Parathyroid adenoma (tissue), 2 donors: ENCODE measurements around the gene DYSF.

ENCODE experiments used
- H2AFZ ChIP-seq: fragments of 300-600 bp; sonication (generic); one replicate; pipeline ENCODE4 v1.7.0; 2017; ENCODE audit warnings: antibody characterized with exemption, mild to moderate bottlenecking
- H3K27ac ChIP-seq: fragments of 300-600 bp; sonication (generic); one replicate; pipeline ENCODE4 v1.7.0; 2017
- H3K27me3 ChIP-seq: fragments of 300-600 bp; sonication (generic); one replicate; pipeline ENCODE4 v1.7.0; 2017; ENCODE audit warnings: low read length; ENCODE audit not compliant: control insufficient read depth, insufficient read depth
- H3K36me3 ChIP-seq: fragments of 300-600 bp; sonication (generic); one replicate; pipeline ENCODE4 v1.7.0; 2017; ENCODE audit warnings: low read length; ENCODE audit not compliant: control insufficient read depth, insufficient read depth
- H3K4me1 ChIP-seq: fragments of 300-600 bp; sonication (generic); one replicate; pipeline ENCODE4 v1.7.0; 2017; ENCODE audit warnings: control low read depth
- H3K4me2 ChIP-seq: fragments of 300-600 bp; sonication (generic); one replicate; pipeline ENCODE4 v1.7.0; 2017; ENCODE audit warnings: low read length
- H3K4me3 ChIP-seq: fragments of 300-600 bp; sonication (generic); one replicate; pipeline ENCODE4 v1.7.0; 2017; ENCODE audit warnings: low read depth, low read length
- H3K79me2 ChIP-seq: fragments of 300-600 bp; sonication (generic); one replicate; pipeline ENCODE4 v1.7.0; 2017; ENCODE audit warnings: control low read depth
- H3K9ac ChIP-seq: fragments of 300-600 bp; sonication (generic); one replicate; pipeline ENCODE4 v1.7.0; 2017; ENCODE audit warnings: mild to moderate bottlenecking
- H3K9me3 ChIP-seq: fragments of 300-600 bp; sonication (generic); one replicate; pipeline ENCODE4 v1.7.0; 2017; ENCODE audit warnings: low read length; ENCODE audit not compliant: control insufficient read depth
- TF ChIP-seq, protein P1 (sequence below): fragments of 300-600 bp; sonication (generic); IDR thresholded peaks from one replicate; pipeline ENCODE4 v1.7.0; 2017; ENCODE audit warnings: antibody characterized with exemption, mild to moderate bottlenecking
- donor health status: primary hyperparathyroidism.

DYSF gene

DNA sequence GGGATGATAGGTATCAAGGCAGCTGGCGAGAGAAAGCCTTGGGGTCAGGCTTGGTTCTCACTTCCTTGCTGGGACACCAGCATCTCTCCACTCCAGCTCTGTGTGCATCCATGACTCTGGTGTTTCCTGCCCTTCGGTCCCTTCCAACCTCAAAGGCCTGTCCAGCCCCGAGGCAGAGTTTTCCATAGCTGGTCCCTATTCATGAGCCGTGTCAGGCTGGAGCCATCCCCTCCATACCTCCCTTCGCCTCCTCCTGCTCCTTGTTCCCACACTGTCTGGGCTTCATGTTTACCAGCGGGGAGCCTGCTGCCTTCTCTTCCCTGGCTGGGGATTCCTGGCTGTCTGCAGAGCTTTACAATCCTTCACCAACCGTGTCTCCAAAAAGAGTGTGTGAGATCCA lies 51.2 kb downstream of the DYSF start:
- no peaks in the 10 kb centered on the region for H3K36me3 ChIP-seq
- TF ChIP-seq, protein P1, sequence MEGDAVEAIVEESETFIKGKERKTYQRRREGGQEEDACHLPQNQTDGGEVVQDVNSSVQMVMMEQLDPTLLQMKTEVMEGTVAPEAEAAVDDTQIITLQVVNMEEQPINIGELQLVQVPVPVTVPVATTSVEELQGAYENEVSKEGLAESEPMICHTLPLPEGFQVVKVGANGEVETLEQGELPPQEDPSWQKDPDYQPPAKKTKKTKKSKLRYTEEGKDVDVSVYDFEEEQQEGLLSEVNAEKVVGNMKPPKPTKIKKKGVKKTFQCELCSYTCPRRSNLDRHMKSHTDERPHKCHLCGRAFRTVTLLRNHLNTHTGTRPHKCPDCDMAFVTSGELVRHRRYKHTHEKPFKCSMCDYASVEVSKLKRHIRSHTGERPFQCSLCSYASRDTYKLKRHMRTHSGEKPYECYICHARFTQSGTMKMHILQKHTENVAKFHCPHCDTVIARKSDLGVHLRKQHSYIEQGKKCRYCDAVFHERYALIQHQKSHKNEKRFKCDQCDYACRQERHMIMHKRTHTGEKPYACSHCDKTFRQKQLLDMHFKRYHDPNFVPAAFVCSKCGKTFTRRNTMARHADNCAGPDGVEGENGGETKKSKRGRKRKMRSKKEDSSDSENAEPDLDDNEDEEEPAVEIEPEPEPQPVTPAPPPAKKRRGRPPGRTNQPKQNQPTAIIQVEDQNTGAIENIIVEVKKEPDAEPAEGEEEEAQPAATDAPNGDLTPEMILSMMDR: no peak
- H3K4me1 ChIP-seq: no peaks in the 10 kb centered on the region
- no peaks in the 10 kb centered on the region for H3K27me3 ChIP-seq
- peak overlapping the region; percentile 44 for H3K27ac ChIP-seq
- no peak overlapping the region for H2AFZ ChIP-seq
- H3K9me3 ChIP-seq: no peaks in the 10 kb centered on the region
- no peaks in the 10 kb centered on the region for H3K79me2 ChIP-seq
- H3K9ac ChIP-seq: no peak overlapping the region
- no peak overlapping the region for H3K4me2 ChIP-seq
- H3K4me3 ChIP-seq: no peak overlapping the region

- Histone ChIP-seq H3K9me3 (no peaks in the 10 kb centered on the region), H2AFZ (no peak overlapping the region), H3K4me3 (no peak overlapping the region), H3K9ac (no peak overlapping the region), H3K27me3 (no peaks in the 10 kb centered on the region), H3K4me1 (no peaks in the 10 kb centered on the region), H3K79me2 (no peaks in the 10 kb centered on the region), H3K27ac (no peak overlapping the region), H3K4me2 (no peak overlapping the region), H3K36me3 (no peaks in the 10 kb centered on the region)
- TF ChIP-seq, protein P1: no peak
Observed at GRCh38 chr2:71505086-71505769, 51.9 kb downstream of the DYSF start.

GRCh38 chr2:71505770-71506140 lies 52.4 kb downstream of the DYSF start:
- Histone ChIP-seq H3K4me1 (peaks cover 3% of the 10 kb centered on the region), H3K9me3 (no peaks in the 10 kb centered on the region), H3K4me2 (no peak overlapping the region), H3K79me2 (no peaks in the 10 kb centered on the region), H3K27me3 (no peaks in the 10 kb centered on the region), H3K27ac (no peak overlapping the region), H2AFZ (no peak overlapping the region), H3K4me3 (no peak overlapping the region), H3K9ac (no peak overlapping the region), H3K36me3 (no peaks in the 10 kb centered on the region)
- TF ChIP-seq, protein P1: no peak

- no peak overlapping the region for H3K4me3 ChIP-seq
- no peak overlapping the region for H3K27ac ChIP-seq
Observed at GRCh38 chr2:71506222-71507153, 53.1 kb downstream of the DYSF start.

More at GRCh38 chr2:71506222-71507153, 53.1 kb downstream of the DYSF start:
- no peak overlapping the region for H3K9ac ChIP-seq
- no peak overlapping the region for H2AFZ ChIP-seq
- TF ChIP-seq, protein P1: no peak
- no peak overlapping the region for H3K4me2 ChIP-seq
- peaks cover 3% of the 10 kb centered on the region for H3K4me1 ChIP-seq
- H3K36me3 ChIP-seq: no peaks in the 10 kb centered on the region
- H3K9me3 ChIP-seq: no peaks in the 10 kb centered on the region
- H3K27me3 ChIP-seq: no peaks in the 10 kb centered on the region
- H3K79me2 ChIP-seq: no peaks in the 10 kb centered on the region
